ENCODE measurements around the gene PPP1R1A. TPM values are rescaled to one million over a fixed set of nuclear protein-coding genes. Genes with fewer than 3 reads are reported as not detected.
A peak's percentile ranks its signal among the peaks of the same experiment; 100 is the strongest.

The PPP1R1A gene
- total RNA-seq, 1 experiment from 2014 or later: 110 TPM

GRCh38 chr12:54595471-54595870 lies 7.0 kb upstream of the PPP1R1A start:
- no peak for TF ChIP-seq CTCF (conservative IDR thresholded peaks at IDR 0.05; ENCODE audit: low read depth, low read length)
- no peak for TF ChIP-seq EZH2 (IDR thresholded peaks at IDR 0.05; ENCODE audit: borderline replicate concordance, low read depth, low read length, poor library complexity, severe bottlenecking)
- intact Hi-C loops (cut with micrococcal nuclease; ENCODE audit: unreplicated experiment): loop anchor here (5.0 to 10.0 kb wide), 2 partner anchors 129 to 362 kb away; no protein-coding TSS in a partner anchor
- no peaks in the 10 kb centered on the region for H3K9me3 ChIP-seq (ENCODE audit: low read depth, low read length, poor library complexity, severe bottlenecking)
- POLR2A ChIA-PET (ENCODE audit: low non-redundant PET): no interaction called here
- H3K4me1 ChIP-seq (ENCODE audit: insufficient read depth, low read length, poor library complexity, severe bottlenecking): peaks cover 24% of the 10 kb centered on the region
- H3K27me3 ChIP-seq (replicated peaks; ENCODE audit: insufficient read depth, low read depth, low read length, poor library complexity): no peaks in the 10 kb centered on the region
- H3K4me3 ChIP-seq (ENCODE audit: low read depth, low read length, poor library complexity, severe bottlenecking): no peak overlapping the region
- no peaks in the 10 kb centered on the region for H3K36me3 ChIP-seq (ENCODE audit: insufficient read depth, low read length, poor library complexity, severe bottlenecking)
- CTCF ChIA-PET: interaction anchor here (1.4 to 1.9 kb wide), 3 partner anchors 29 to 154 kb away, joined by 4 to 6 read pairs (median 6); no protein-coding TSS in a partner anchor
- peak overlapping the region; percentile 19 for H3K27ac ChIP-seq (ENCODE audit: low read depth, low read length, poor library complexity, severe bottlenecking)
- BruUV-seq (replicated peaks): no TSS peak
- no peak for DNase-seq (ENCODE audit: low spot score)

DNA sequence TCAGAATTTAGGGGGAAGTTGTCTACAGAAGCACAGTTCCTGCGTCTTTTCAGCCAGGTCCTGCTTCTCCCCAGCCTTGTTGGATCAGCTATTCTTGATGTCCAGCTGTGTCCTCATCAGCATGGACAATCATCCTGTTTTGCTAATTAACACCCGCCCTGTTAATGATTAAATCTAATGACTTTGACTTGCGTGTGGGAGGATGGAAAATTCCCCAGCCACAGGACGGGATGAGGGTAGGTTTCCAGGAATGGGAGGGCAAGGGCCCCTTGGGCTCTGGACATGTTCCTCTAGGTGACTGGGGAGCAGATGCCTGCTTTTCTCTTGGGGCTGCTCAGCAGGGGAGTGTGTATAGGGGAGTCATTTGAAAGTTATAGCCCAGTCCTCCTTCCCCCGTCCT lies 5.3 kb upstream of the PPP1R1A start:
- Histone ChIP-seq H3K4me3 (ENCODE audit: low read depth, low read length, poor library complexity, severe bottlenecking) (no peak overlapping the region), H3K4me1 (ENCODE audit: insufficient read depth, low read length, poor library complexity, severe bottlenecking) (peaks cover 30% of the 10 kb centered on the region), H3K27ac (ENCODE audit: low read depth, low read length, poor library complexity, severe bottlenecking) (peak overlapping the region; percentile 3), H3K9me3 (ENCODE audit: low read depth, low read length, poor library complexity, severe bottlenecking) (no peaks in the 10 kb centered on the region), H3K27me3 (replicated peaks; ENCODE audit: insufficient read depth, low read depth, low read length, poor library complexity) (no peaks in the 10 kb centered on the region), H3K36me3 (ENCODE audit: insufficient read depth, low read length, poor library complexity, severe bottlenecking) (no peaks in the 10 kb centered on the region)
- ChIA-PET POLR2A (ENCODE audit: low non-redundant PET) (no interaction called here), CTCF (no interaction called here)
- no TSS peak for BruUV-seq (replicated peaks)
- intact Hi-C loops (cut with micrococcal nuclease; ENCODE audit: unreplicated experiment): loop anchor here (10.0 kb wide), 1 partner anchor 131 kb away; no protein-coding TSS in a partner anchor
- TF ChIP-seq EZH2 (IDR thresholded peaks at IDR 0.05; ENCODE audit: borderline replicate concordance, low read depth, low read length, poor library complexity, severe bottlenecking): no peak
- no peak for TF ChIP-seq CTCF (conservative IDR thresholded peaks at IDR 0.05; ENCODE audit: low read depth, low read length)
- no peak for DNase-seq (ENCODE audit: low spot score)

- no peak for TF ChIP-seq CTCF (conservative IDR thresholded peaks at IDR 0.05; ENCODE audit: low read depth, low read length)
- TF ChIP-seq EZH2 (IDR thresholded peaks at IDR 0.05; ENCODE audit: borderline replicate concordance, low read depth, low read length, poor library complexity, severe bottlenecking): no peak
- DNase-seq (ENCODE audit: low spot score): no peak
- ChIA-PET POLR2A (ENCODE audit: low non-redundant PET) (no interaction called here), CTCF (no interaction called here)
- H3K4me1 ChIP-seq (ENCODE audit: insufficient read depth, low read length, poor library complexity, severe bottlenecking): peaks cover 30% of the 10 kb centered on the region
- no peak overlapping the region for H3K4me3 ChIP-seq (ENCODE audit: low read depth, low read length, poor library complexity, severe bottlenecking)
- no peak overlapping the region for H3K27ac ChIP-seq (ENCODE audit: low read depth, low read length, poor library complexity, severe bottlenecking)
- no peaks in the 10 kb centered on the region for H3K36me3 ChIP-seq (ENCODE audit: insufficient read depth, low read length, poor library complexity, severe bottlenecking)
- intact Hi-C loops (cut with micrococcal nuclease; ENCODE audit: unreplicated experiment): loop anchor here (10.0 kb wide), 1 partner anchor 132 kb away; no protein-coding TSS in a partner anchor
- no TSS peak for BruUV-seq (replicated peaks)
- no peaks in the 10 kb centered on the region for H3K9me3 ChIP-seq (ENCODE audit: low read depth, low read length, poor library complexity, severe bottlenecking)
- H3K27me3 ChIP-seq (replicated peaks; ENCODE audit: insufficient read depth, low read depth, low read length, poor library complexity): no peaks in the 10 kb centered on the region
Measured at GRCh38 chr12:54593135-54593534, 4.7 kb upstream of the PPP1R1A start.
